Stimulated activated CD4-positive, alpha-beta T cell treated with anti-CD3 and anti-CD28 coated beads, TNF-alpha, amount 100 ng/mL, for 24 hours (primary cell): ENCODE results near the gene RHOA.

ENCODE experiments used
- DNase-seq, 3 experiments: peaks; one replicate each; pipeline ENCODE4 v3.0.0-alpha.2; 2020; ENCODE audit warnings: low read depth in 3 of 3

RHOA gene

GRCh38 chr3:49411968-49412631 lies at the start of gene RHOA, which contains the start of gene TCTA:
TSS of gene RHOA (minus strand) at chr3:49411976. CDS start at chr3:49375589, 36,387 bp downstream.
TSS of gene TCTA (plus strand) at chr3:49412423. CDS start at chr3:49412427, 4 bp downstream.
- peak; percentile 97 to 98 (median 98) for DNase-seq

GRCh38 chr3:49460956-49461355 lies 49.2 kb upstream of the RHOA start:
- DNase-seq, result no peak

GRCh38 chr3:49460188-49460890 lies 48.6 kb upstream of the RHOA start:
- no peak for DNase-seq

GRCh38 chr3:49456466-49456865 lies 44.7 kb upstream of the RHOA start:
- no peak for DNase-seq

GRCh38 chr3:49454898-49455681 lies 43.3 kb upstream of the RHOA start:
- no peak for DNase-seq

- DNase-seq, result no peak
Measured at GRCh38 chr3:49454458-49454857, 42.7 kb upstream of the RHOA start.

- no peak for DNase-seq
Measured at GRCh38 chr3:49453621-49454020, 41.8 kb upstream of the RHOA start.

- DNase-seq, result no peak
Measured at GRCh38 chr3:49445391-49445790, 33.6 kb upstream of the RHOA start.

- DNase-seq, result no peak
Measured at GRCh38 chr3:49434731-49435130, 23.0 kb upstream of the RHOA start.

GRCh38 chr3:49428752-49429080 lies 16.9 kb upstream of the RHOA start:
- no peak for DNase-seq

GRCh38 chr3:49427586-49427985 lies 15.8 kb upstream of the RHOA start:
- no peak for DNase-seq

GRCh38 chr3:49424816-49425215 lies 13.0 kb upstream of the RHOA start:
- DNase-seq, result no peak

GRCh38 chr3:49422379-49423248 lies 10.8 kb upstream of the RHOA start, which contains the start of gene AMT:
TSS of gene AMT (minus strand) at chr3:49422473. CDS start at chr3:49422450, 23 bp downstream.
- DNase-seq, result no peak

GRCh38 chr3:49421890-49422378 lies 10.2 kb upstream of the RHOA start:
- DNase-seq, result no peak

GRCh38 chr3:49417516-49418120 lies 5.8 kb upstream of the RHOA start:
- no peak for DNase-seq

GRCh38 chr3:49416867-49417266 lies 5.1 kb upstream of the RHOA start:
- DNase-seq, result no peak

- peak in 2 of 3 experiments; percentile 52 to 54 for DNase-seq
Measured at GRCh38 chr3:49415931-49416601, 4.3 kb upstream of the RHOA start.

GRCh38 chr3:49414753-49415152 lies 3.0 kb upstream of the RHOA start:
- no peak for DNase-seq

- no peak for DNase-seq
Measured at GRCh38 chr3:49413338-49413734, 1.6 kb upstream of the RHOA start.

- DNase-seq, result no peak
Measured at GRCh38 chr3:49412632-49413337, 1.0 kb upstream of the RHOA start.
